Stimulated activated naive CD4-positive, alpha-beta T cell treated with Interleukin-2 at 50 U/mL for 16 hours (primary cell): ENCODE results near the gene UTP15.
A peak's percentile ranks its signal among the peaks of the same experiment; 100 is the strongest.

ENCODE experiments used
- DNase-seq: peaks from one replicate; lab custom pipeline; 2025; lab: John Stamatoyannopoulos, UW

UTP15 gene, protein sequence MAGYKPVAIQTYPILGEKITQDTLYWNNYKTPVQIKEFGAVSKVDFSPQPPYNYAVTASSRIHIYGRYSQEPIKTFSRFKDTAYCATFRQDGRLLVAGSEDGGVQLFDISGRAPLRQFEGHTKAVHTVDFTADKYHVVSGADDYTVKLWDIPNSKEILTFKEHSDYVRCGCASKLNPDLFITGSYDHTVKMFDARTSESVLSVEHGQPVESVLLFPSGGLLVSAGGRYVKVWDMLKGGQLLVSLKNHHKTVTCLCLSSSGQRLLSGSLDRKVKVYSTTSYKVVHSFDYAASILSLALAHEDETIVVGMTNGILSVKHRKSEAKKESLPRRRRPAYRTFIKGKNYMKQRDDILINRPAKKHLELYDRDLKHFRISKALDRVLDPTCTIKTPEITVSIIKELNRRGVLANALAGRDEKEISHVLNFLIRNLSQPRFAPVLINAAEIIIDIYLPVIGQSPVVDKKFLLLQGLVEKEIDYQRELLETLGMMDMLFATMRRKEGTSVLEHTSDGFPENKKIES

GRCh38 chr5:73565139-73565968 lies at the start of gene UTP15, which contains the start of gene ANKRA2:
UTP15 (plus strand) TSS chr5:73565743; CDS start chr5:73567345, 1,602 bp downstream.
ANKRA2 (minus strand) TSS chr5:73565639; CDS start chr5:73562881, 2,758 bp downstream.
- DNase-seq, result peak; percentile 98

DNA sequence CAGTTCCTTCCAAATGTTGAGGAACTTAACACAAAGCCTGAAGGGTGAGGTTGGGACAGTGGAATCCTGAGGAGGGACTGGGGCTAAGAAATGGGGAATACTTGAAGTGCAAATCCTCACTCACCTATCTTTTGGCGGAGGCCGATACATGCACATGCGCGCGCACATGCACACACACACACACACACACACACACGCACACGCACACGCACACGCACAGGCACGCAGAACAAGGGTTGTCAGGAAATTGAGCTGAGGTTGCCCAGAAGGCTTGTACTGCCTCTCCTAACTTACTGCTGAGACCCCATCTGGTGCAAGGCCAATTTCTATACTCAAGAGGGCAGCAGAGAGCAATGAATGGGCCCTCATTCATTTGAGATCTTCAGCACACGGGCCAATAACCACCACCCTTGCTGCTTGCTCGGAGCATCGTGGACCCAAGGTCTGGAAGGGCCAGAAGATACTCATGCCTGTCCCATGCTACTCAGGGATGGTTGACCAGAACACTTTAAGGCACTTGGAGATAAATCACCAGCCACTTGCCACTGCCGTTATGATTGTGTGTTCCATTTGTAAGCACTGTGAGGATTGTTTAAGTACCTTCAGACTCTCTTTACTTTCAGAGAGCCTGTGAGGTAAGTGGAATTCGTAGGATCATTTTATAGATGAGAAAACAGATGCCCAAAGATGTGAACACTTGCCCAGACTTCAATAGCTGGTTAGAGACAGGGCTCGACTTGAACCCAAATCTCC lies 45.8 kb upstream of the UTP15 start:
- peak; percentile 48 for DNase-seq

- no peak for DNase-seq
These were observed 42.6 kb upstream of the UTP15 start for GRCh38 chr5:73522989-73523388.

- DNase-seq, result no peak
These were observed 41.7 kb upstream of the UTP15 start for GRCh38 chr5:73523861-73524260.

DNA sequence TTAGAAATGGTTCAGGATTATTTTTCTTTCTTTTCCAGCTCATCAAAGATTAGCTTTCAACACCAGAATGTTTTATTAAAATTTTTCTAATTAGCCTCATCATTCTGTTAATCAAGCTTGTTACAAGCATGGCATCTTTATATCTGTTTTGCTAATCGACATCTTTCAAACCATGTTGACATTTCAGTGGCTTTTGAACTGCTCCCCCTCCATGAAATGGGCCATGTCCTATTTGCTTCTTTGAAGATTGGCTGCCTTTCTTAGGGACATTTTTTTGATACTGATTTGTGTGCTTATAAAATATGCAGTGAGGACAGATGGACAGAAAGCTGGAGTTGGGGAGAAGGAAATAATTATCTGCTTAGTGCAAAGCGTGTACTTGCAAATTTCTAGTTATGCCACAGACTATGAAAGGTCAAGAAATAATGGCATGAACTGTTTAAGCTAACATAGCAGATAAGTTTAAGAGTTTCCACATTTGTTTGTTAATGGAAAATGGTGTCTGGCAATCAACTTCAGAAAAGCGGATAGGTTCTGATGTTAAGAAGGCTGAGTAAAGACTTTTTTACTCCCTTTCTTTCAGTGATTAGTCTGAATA lies 39.8 kb upstream of the UTP15 start:
- no peak for DNase-seq

DNA sequence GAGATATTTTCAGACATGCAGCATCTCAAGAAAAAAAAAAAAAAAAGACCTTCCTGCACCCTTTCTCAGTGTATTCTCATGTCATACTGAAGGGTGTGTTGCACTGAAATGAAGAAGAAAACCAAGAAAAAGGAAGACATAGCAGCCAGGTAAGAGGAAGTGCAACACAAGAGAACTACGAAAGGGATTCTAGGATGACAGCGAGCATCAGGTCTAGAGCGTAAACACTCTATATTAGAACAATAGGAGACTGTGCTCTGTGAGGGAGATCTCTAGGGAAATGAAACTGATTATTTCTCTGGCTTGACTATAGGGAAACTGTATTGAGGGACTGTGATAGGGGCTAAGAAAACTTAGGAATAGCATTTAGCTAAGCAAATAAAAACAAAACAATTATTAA lies 37.3 kb upstream of the UTP15 start:
- DNase-seq, result no peak

GRCh38 chr5:73529081-73529480 lies 36.5 kb upstream of the UTP15 start:
- no peak for DNase-seq

DNA sequence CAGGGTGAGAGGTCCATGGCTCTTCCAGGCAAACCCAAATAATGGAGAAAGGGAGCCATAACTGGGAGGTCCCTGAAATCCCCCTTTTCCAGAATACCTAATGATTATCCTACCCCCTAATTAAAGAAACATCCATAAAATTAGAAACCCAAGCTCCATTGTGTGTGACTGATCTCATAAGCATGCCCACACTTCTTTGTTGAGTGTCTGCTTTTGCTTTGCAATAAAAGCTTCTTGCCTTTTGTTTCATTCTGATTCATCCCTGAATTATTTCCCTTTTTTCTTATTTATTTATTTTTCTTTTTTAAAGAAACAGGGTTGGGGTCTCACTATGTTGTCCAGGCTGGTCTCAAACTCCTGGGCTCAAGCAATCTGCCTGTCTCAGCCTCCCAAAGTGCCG lies 34.2 kb upstream of the UTP15 start:
- DNase-seq, result no peak

DNA sequence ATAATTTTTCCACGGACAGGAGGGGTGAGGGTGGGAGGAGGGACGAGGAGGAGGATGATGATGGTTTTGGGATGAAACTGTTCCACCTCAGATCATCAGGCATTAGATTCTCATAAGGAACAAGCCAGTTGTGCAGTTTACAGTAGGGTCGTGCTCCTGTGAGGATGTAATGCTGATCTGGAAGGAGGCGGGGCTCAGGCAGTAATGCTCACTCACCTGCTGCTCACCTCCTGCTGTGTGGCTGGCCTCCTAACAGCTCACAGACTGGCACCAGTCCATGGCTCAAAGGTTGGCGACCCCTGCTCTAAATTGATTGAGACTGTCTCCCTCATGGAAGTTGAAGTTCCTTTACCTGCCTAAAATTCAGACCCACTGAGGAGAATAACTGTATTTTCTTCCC lies 33.3 kb upstream of the UTP15 start:
- no peak for DNase-seq

DNA sequence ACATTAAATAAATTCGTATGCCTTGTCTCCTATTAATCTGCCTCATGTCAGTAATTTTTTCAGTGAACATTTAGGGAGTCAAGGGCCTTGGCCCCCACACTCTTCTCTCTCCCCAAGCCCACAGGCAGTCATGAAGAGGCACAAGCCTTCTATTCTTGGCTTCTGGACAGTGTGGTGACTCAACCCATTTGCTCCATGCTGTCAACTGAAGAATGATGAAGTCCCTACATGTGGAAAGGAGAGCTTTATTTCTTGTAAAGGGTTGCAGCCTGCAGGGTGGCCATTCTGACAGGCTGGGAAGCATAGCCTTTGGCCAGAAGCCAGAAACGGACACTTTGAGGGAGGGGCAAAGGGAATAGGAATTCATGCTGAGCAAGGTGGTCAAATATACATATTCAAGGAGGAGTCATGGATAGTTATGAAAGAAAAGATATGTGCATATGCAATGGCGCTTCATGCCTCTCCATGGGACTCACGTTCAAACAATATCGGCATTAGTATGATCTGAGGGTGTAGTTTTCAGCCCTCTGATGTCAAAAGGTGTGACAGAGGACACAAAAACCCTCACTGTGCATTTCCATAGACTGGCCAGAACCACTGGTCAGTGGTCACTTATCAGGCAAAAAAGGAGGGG lies 31.4 kb upstream of the UTP15 start:
- no peak for DNase-seq

DNA sequence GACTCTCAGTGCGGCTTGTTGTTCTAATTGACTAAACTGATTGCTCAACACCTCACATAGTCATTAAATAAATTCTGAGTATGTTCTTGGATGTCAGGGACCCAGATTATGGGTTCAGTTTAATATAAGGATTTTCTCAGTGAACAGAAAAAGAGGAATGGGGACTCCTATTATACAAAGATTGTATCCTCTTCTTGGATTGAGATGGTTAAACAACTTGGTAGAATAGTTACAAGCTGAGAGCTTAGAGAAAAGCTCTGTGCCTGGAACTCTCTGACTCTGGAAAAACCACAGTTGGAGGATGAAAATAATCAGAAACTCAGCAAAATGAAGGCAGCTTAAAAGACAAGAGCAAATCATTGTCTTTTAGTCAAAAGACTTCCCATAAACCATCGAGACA lies 30.6 kb upstream of the UTP15 start:
- DNase-seq, result no peak

DNA sequence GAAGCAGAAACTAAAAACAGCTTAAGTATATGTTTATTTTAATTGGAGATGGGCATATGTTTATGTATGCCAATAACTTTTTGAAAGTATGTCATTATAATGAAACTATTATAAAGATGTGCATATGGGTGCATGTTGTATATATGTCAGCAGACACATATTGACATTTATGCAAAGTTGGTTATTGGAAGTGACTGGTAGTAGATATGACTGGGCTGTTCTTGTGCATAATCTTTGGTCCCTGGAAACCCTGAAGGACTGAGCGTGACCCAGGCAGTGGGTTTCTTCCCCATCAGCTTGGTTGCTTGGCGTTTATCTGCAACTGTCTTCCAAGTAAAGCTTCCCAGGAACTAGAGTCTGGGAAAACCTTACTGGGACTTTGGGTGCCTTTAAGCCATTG lies 25.8 kb upstream of the UTP15 start:
- DNase-seq, result no peak

DNA sequence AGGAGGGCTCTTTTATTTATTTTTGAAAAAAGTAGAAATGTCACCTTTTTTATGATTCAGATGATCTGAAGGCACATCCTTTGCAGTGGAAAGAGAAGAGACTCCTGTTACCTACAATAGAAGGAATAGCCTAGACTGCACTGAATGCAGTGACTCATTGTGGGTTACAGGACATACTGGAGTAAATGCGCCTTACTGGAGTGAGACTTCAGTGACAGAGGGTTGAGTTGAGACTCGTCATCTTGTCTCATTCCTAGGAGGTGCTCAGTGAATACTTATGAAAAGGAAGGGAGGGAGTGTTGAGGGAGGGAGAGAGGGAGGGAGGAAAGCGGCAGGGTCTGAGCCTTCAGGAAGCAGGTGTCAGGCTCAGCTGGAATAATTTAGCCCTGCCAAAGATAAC lies 25.4 kb upstream of the UTP15 start:
- DNase-seq, result no peak

DNA sequence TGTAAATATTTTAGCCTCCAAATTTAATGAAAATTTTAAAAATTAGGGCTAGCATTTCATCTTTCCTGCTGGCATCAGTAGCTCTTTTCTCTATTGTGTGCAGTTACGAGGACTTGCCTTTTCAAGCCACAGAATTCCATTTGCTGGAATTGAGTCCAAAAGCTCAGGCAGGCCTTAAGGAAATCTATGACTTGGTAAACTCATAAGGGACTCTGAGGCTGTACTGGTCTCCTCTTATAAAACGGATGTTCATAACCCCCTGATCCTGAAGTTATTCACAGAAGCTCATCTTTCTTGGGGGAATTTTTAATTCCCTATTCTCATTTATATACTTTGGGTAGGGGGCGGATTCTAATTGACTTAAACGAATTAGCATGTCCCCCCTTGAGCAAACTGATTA lies 23.5 kb upstream of the UTP15 start:
- no peak for DNase-seq

GRCh38 chr5:73544429-73545402 lies 20.8 kb upstream of the UTP15 start:
- DNase-seq, result no peak

DNA sequence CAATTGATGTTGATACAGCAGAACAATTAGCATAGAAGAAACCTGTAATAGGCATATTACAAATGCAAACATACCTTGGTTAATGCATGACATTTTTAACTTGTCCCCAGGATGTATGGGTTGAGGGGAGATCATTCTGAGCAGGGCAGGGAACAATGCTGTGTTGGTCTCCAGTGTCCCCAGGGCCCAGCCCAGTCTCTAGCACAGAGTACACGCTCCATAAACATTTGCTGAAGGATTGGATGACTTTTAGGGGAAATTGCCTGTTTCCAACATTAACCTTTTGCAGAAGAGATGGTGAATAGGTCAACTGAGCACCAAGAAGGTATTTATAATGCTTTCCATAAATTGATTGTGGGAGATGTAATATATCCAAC lies 20.2 kb upstream of the UTP15 start:
- DNase-seq, result no peak

GRCh38 chr5:73550016-73550415 lies 15.5 kb upstream of the UTP15 start:
- no peak for DNase-seq

DNA sequence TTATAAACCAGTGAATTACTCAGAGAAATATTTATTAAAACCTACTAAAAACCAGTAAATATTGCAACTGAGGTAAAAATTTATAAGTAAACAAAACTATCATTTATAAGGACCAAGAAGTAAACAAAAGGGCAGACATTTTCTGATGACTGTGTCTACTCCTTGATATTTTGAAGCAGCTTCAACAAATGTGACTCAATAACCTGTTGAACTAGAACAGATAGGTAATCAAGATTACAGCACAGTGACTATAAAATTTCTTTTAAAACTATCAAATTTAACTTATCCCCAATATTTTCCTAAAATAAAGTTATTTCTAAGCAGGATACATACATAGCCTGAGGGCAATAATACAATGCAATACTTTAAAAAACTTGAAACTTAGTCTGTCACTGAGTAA lies 12.9 kb upstream of the UTP15 start:
- no peak for DNase-seq

- no peak for DNase-seq
These were observed 6.6 kb upstream of the UTP15 start for GRCh38 chr5:73558950-73559349.

DNA sequence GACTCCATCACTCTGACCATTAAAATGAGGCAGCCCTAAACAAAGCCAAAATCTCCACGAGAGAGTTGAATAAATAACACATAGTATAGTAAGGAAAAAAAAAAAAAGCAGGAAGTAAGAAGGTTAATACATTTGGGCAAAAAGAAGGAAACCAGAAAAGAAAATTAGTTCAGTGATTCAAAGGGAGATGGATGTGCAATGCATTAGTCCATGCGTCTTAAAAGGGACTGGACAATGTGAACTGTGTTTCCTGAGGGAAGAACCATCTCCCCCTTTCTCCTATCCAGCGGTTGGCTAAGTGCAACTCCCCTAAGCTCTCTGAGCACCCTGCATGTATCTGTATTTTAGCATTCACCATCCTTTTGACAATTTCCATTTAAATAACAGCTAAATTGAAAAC lies 1.5 kb upstream of the UTP15 start:
- no peak for DNase-seq
